ENCODE data around the gene GRK5.

- TF ChIP-seq POLR2AphosphoS5 (IDR thresholded peaks at IDR 0.05): no peak
- TF ChIP-seq POLR2A (IDR thresholded peaks at IDR 0.05): no peak
These were observed 76.0 kb downstream of the GRK5 start for GRCh38 chr10:119283387-119283786.

All from sigmoid colon (tissue), 4 donors.